Measurements from ENCODE around the gene MGAT5.

MGAT5 gene

GRCh38 chr2:134335601-134336000, 81.7 kb downstream of the MGAT5 start:
- no peak for DNase-seq (ENCODE audit: low spot score)

- DNase-seq (ENCODE audit: low spot score) = no peak
These were observed 82.5 kb downstream of the MGAT5 start for GRCh38 chr2:134336352-134336751.

GRCh38 chr2:134336921-134337320, 83.0 kb downstream of the MGAT5 start:
- DNase-seq (ENCODE audit: low spot score) = no peak

GRCh38 chr2:134337631-134338030, 83.8 kb downstream of the MGAT5 start:
- DNase-seq (ENCODE audit: low spot score) = no peak

GRCh38 chr2:134338208-134338607, 84.3 kb downstream of the MGAT5 start:
- no peak for DNase-seq (ENCODE audit: low spot score)

- DNase-seq (ENCODE audit: low spot score) = no peak
These were observed 87.6 kb downstream of the MGAT5 start for GRCh38 chr2:134341476-134341875.

GRCh38 chr2:134344954-134345697, 91.3 kb downstream of the MGAT5 start:
- no peak for DNase-seq (ENCODE audit: low spot score)

GRCh38 chr2:134346141-134346540, 92.3 kb downstream of the MGAT5 start:
- DNase-seq (ENCODE audit: low spot score) = no peak

- no peak for DNase-seq (ENCODE audit: low spot score)
These were observed 93.9 kb downstream of the MGAT5 start for GRCh38 chr2:134347756-134348155.

- no peak for DNase-seq (ENCODE audit: low spot score)
These were observed 94.4 kb downstream of the MGAT5 start for GRCh38 chr2:134348239-134348638.

GRCh38 chr2:134348760-134349159, 94.9 kb downstream of the MGAT5 start:
- no peak for DNase-seq (ENCODE audit: low spot score)

- no peak for DNase-seq (ENCODE audit: low spot score)
These were observed 97.1 kb downstream of the MGAT5 start for GRCh38 chr2:134351016-134351415.

- DNase-seq (ENCODE audit: low spot score) = no peak
These were observed 98.0 kb downstream of the MGAT5 start for GRCh38 chr2:134351899-134352298.

- no peak for DNase-seq (ENCODE audit: low spot score)
These were observed 99.0 kb downstream of the MGAT5 start for GRCh38 chr2:134352844-134353243.

GRCh38 chr2:134354611-134355010, 100.7 kb downstream of the MGAT5 start:
- no peak for DNase-seq (ENCODE audit: low spot score)

- no peak for DNase-seq (ENCODE audit: low spot score)
These were observed 103.9 kb downstream of the MGAT5 start for GRCh38 chr2:134357814-134358213.

- no peak for DNase-seq (ENCODE audit: low spot score)
These were observed 105.7 kb downstream of the MGAT5 start for GRCh38 chr2:134359367-134360081.

- DNase-seq (ENCODE audit: low spot score) = no peak
These were observed 107.0 kb downstream of the MGAT5 start for GRCh38 chr2:134360745-134361487.

GRCh38 chr2:134361648-134362047, 107.8 kb downstream of the MGAT5 start:
- DNase-seq (ENCODE audit: low spot score) = no peak

- DNase-seq (ENCODE audit: low spot score) = no peak
These were observed 108.3 kb downstream of the MGAT5 start for GRCh38 chr2:134362152-134362668.

- no peak for DNase-seq (ENCODE audit: low spot score)
These were observed 108.9 kb downstream of the MGAT5 start for GRCh38 chr2:134362740-134363139.

GRCh38 chr2:134365356-134365755, 111.5 kb downstream of the MGAT5 start:
- no peak for DNase-seq (ENCODE audit: low spot score)

- no peak for DNase-seq (ENCODE audit: low spot score)
These were observed 112.5 kb downstream of the MGAT5 start for GRCh38 chr2:134366359-134366758.
